ENCODE measurements around the gene AOAH.

DNA sequence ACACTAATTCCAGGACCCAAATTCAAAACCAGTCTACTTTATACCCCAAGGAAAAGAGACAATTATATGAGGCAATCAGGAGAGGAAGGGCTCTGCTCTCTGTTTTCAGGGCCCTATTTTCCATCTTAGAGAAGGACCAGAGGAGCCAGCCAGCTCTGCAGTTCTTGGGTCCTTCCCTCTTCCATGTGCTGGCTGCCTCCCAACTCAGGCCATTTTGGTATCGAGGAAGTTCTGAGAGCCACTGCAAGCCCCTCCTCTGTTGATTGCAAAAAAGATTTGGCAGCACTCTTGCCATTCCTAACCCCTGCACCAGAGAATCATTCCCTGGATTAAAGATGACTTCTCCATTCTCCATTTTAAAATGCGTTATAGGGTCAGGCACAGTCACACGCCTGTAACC, 151.2 kb downstream of the AOAH start:
- TF ChIP-seq, protein P1, sequence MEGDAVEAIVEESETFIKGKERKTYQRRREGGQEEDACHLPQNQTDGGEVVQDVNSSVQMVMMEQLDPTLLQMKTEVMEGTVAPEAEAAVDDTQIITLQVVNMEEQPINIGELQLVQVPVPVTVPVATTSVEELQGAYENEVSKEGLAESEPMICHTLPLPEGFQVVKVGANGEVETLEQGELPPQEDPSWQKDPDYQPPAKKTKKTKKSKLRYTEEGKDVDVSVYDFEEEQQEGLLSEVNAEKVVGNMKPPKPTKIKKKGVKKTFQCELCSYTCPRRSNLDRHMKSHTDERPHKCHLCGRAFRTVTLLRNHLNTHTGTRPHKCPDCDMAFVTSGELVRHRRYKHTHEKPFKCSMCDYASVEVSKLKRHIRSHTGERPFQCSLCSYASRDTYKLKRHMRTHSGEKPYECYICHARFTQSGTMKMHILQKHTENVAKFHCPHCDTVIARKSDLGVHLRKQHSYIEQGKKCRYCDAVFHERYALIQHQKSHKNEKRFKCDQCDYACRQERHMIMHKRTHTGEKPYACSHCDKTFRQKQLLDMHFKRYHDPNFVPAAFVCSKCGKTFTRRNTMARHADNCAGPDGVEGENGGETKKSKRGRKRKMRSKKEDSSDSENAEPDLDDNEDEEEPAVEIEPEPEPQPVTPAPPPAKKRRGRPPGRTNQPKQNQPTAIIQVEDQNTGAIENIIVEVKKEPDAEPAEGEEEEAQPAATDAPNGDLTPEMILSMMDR (IDR thresholded peaks at IDR 0.05) = no peak
- TF ChIP-seq POLR2A (IDR thresholded peaks at IDR 0.05) (no peak), POLR2AphosphoS5 (IDR thresholded peaks at IDR 0.05) (no peak)

Measured in suprapubic skin (tissue), 4 donors.